Measurements from ENCODE around the gene BRAT1. TPM values are rescaled to one million over a fixed set of nuclear protein-coding genes. Genes with fewer than 3 reads are reported as not detected.

The BRAT1 gene
- polyA plus RNA-seq, 1 donor from 2014 or later = 60.3 TPM

DNA sequence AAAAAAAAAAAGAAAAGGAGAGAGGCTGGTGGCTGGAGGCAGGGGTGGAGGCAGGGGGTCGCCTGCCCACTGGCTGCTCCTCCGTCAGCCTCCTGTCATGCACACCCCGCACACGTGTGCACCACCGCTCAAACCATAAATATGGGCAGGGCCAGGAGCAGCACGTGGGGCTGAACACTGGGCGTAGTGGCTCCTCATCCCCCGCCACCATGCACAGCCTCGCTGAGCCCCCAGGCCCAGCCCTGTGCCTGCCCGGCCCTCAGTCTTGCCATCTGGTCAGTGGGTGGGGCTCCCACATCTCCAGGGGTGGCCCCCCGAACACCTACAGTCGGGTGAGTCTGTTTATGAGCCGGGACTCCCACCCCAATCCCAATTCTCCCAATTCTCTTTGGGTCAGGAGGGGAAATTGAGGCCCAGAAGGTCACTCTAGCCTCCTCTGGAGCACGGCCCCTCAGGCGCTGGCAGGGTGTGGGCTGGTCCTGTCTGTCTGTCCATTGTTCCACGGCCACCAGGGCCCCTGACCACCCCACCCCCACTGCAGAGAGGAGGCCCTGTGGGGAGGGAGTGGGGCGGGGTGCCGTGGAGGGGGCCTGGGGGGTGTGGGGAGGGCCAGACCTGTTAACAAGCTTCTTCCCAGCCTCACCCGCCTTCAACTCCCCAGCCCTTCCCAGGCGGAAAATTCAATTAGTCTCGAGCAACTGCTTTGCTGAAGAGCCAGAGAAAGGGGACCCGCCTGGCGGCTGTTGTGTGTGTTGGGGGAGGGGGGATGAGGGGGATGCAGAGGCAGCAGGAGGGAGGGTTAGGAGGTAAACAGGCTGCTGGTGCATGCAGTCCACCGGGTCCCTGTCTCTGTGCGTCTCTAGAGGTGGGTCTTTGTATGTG, 59.7 kb downstream of the BRAT1 start:
- Histone ChIP-seq H2AFZ (ENCODE audit: low read depth, low read length) (no peak overlapping the region), H3F3A (ENCODE audit: insufficient read depth, low read length, poor library complexity, severe bottlenecking) (no peaks in the 10 kb centered on the region), H3K27ac (ENCODE audit: low read length) (no peak overlapping the region), H3K9ac (ENCODE audit: low read length) (no peak overlapping the region), H3K4me3 (ENCODE audit: low read length) (no peak overlapping the region), H3K79me2 (replicated peaks; ENCODE audit: insufficient read depth, low read length) (no peaks in the 10 kb centered on the region), H3K9me3 (ENCODE audit: low read length) (no peaks in the 10 kb centered on the region), H3K27me3 (ENCODE audit: insufficient read depth, low read depth, low read length) (no peaks in the 10 kb centered on the region), H3K4me2 (ENCODE audit: low read length) (no peak overlapping the region), H3K9me2 (ENCODE audit: insufficient read depth, low read length) (no peaks in the 10 kb centered on the region), H3K36me3 (ENCODE audit: insufficient read depth, low read length) (no peaks in the 10 kb centered on the region), H4K20me1 (ENCODE audit: insufficient read depth) (no peaks in the 10 kb centered on the region)
- TF ChIP-seq MXI1 (conservative IDR thresholded peaks at IDR 0.05; ENCODE audit: poor library complexity, severe bottlenecking) = no peak
- TF ChIP-seq EP300 (conservative IDR thresholded peaks at IDR 0.05; ENCODE audit: poor library complexity, severe bottlenecking) = no peak
- TF ChIP-seq, protein P1, sequence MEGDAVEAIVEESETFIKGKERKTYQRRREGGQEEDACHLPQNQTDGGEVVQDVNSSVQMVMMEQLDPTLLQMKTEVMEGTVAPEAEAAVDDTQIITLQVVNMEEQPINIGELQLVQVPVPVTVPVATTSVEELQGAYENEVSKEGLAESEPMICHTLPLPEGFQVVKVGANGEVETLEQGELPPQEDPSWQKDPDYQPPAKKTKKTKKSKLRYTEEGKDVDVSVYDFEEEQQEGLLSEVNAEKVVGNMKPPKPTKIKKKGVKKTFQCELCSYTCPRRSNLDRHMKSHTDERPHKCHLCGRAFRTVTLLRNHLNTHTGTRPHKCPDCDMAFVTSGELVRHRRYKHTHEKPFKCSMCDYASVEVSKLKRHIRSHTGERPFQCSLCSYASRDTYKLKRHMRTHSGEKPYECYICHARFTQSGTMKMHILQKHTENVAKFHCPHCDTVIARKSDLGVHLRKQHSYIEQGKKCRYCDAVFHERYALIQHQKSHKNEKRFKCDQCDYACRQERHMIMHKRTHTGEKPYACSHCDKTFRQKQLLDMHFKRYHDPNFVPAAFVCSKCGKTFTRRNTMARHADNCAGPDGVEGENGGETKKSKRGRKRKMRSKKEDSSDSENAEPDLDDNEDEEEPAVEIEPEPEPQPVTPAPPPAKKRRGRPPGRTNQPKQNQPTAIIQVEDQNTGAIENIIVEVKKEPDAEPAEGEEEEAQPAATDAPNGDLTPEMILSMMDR (IDR thresholded peaks at IDR 0.05; ENCODE audit: poor library complexity, severe bottlenecking) = no peak
- TF ChIP-seq TAF1 (IDR thresholded peaks at IDR 0.05; ENCODE audit: low read depth) = no peak
- TF ChIP-seq EZH2 (IDR thresholded peaks at IDR 0.05; ENCODE audit: borderline replicate concordance, insufficient read depth, low read length, poor library complexity, severe bottlenecking) = no peak
- TF ChIP-seq SMC3 (conservative IDR thresholded peaks at IDR 0.05; ENCODE audit: poor library complexity) = no peak
- TF ChIP-seq POLR2AphosphoS5 (IDR thresholded peaks at IDR 0.05) = no peak
- no peak for TF ChIP-seq RAD21 (conservative IDR thresholded peaks at IDR 0.05)
- TF ChIP-seq, protein P2, sequence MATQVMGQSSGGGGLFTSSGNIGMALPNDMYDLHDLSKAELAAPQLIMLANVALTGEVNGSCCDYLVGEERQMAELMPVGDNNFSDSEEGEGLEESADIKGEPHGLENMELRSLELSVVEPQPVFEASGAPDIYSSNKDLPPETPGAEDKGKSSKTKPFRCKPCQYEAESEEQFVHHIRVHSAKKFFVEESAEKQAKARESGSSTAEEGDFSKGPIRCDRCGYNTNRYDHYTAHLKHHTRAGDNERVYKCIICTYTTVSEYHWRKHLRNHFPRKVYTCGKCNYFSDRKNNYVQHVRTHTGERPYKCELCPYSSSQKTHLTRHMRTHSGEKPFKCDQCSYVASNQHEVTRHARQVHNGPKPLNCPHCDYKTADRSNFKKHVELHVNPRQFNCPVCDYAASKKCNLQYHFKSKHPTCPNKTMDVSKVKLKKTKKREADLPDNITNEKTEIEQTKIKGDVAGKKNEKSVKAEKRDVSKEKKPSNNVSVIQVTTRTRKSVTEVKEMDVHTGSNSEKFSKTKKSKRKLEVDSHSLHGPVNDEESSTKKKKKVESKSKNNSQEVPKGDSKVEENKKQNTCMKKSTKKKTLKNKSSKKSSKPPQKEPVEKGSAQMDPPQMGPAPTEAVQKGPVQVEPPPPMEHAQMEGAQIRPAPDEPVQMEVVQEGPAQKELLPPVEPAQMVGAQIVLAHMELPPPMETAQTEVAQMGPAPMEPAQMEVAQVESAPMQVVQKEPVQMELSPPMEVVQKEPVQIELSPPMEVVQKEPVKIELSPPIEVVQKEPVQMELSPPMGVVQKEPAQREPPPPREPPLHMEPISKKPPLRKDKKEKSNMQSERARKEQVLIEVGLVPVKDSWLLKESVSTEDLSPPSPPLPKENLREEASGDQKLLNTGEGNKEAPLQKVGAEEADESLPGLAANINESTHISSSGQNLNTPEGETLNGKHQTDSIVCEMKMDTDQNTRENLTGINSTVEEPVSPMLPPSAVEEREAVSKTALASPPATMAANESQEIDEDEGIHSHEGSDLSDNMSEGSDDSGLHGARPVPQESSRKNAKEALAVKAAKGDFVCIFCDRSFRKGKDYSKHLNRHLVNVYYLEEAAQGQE (IDR thresholded peaks at IDR 0.05; ENCODE audit: borderline replicate concordance) = no peak

DNA sequence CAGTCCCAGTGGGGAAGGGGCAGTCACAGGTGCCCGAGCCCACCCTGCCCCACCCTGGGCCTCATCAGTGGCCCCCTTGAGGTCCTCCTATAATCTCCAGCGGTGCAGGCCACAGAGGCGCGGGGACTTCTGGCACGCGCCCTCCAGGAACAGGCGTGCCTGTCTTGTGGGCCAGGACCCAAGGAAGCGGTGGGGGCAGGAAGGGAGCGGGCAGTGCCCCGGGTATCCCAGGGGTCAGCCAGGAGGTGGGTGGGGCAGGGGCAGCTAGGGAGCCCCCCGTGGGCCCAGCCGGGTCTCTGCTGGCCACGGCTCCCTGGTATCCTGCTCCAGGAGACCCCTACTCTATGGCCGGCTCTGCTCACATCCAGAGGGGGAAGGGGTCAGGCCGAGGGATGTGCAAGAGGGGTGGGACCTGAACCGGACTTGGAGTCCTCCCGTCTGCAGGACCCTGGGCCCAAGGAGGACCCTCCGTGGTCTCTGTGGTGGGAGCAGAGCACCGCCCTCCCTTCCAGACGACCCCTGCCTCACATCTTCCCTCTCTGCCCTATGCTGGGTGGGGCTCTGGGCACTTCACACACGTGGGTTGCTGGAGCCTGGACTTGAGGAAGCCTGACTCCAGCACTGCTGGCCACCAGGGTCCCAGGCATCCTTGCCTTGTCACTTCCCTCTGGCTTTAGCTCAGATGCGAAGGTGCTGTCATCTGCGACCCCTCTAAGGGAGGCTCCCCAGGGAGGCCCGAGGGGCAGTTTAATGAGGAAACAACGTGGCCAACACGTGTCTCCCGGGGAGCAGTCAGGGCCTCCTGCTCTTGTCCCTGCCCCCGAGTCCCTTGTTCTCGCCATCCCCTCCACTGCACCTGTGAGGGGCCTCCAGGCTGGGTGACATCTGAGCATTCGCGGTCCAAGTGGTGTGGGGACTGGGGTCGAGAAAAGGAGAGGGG, 60.9 kb downstream of the BRAT1 start:
- Histone ChIP-seq H4K20me1 (ENCODE audit: insufficient read depth) (no peaks in the 10 kb centered on the region), H3K27ac (ENCODE audit: low read length) (no peak overlapping the region), H3K79me2 (replicated peaks; ENCODE audit: insufficient read depth, low read length) (no peaks in the 10 kb centered on the region), H3K9me2 (ENCODE audit: insufficient read depth, low read length) (no peaks in the 10 kb centered on the region), H3K9ac (ENCODE audit: low read length) (no peak overlapping the region), H3K4me3 (ENCODE audit: low read length) (no peak overlapping the region), H2AFZ (ENCODE audit: low read depth, low read length) (no peak overlapping the region), H3F3A (ENCODE audit: insufficient read depth, low read length, poor library complexity, severe bottlenecking) (no peaks in the 10 kb centered on the region), H3K9me3 (ENCODE audit: low read length) (no peaks in the 10 kb centered on the region), H3K4me2 (ENCODE audit: low read length) (no peak overlapping the region), H3K36me3 (ENCODE audit: insufficient read depth, low read length) (no peaks in the 10 kb centered on the region), H3K27me3 (ENCODE audit: insufficient read depth, low read depth, low read length) (no peaks in the 10 kb centered on the region)
- no peak for TF ChIP-seq EZH2 (IDR thresholded peaks at IDR 0.05; ENCODE audit: borderline replicate concordance, insufficient read depth, low read length, poor library complexity, severe bottlenecking)
- TF ChIP-seq POLR2AphosphoS5 (IDR thresholded peaks at IDR 0.05) = no peak
- TF ChIP-seq EP300 (conservative IDR thresholded peaks at IDR 0.05; ENCODE audit: poor library complexity, severe bottlenecking) = no peak
- no peak for TF ChIP-seq SMC3 (conservative IDR thresholded peaks at IDR 0.05; ENCODE audit: poor library complexity)
- TF ChIP-seq MXI1 (conservative IDR thresholded peaks at IDR 0.05; ENCODE audit: poor library complexity, severe bottlenecking) = no peak
